Adrenal gland (tissue), 12 donors: ENCODE measurements around the gene PLAC8L1. TPM values are rescaled to one million over a fixed set of nuclear protein-coding genes. Genes with fewer than 3 reads are reported as not detected.
"Not testable (repeated sequence)": the region's sequence is repeated elsewhere in the genome, so short reads cannot be mapped to it uniquely, and the experiment has no call there.

Experiments used
- DNase-seq, 7 donors: peaks; one replicate each; pipeline ENCODE4 v3.0.0-alpha.2; 2019 to 2020
- H3K27ac ChIP-seq, 5 donors: fragments of 200-600 bp; sonication (generic) in 4 of 5; 1 replicate in 3 of 5; 2 replicates in 2 of 5; pipeline versions ENCODE4 v1.5.1 to v1.8.0; 2016 to 2020; ENCODE audit warnings: mild to moderate bottlenecking in 1 of 5
- H3K27me3 ChIP-seq: fragments of 200-600 bp; 2 replicates; pipeline ENCODE4 v1.8.0; 2021
- H3K36me3 ChIP-seq, 2 donors: fragments of 200-600 bp; replicated peaks in 1 of 2; 1 replicate in 1 of 2; 2 replicates in 1 of 2; pipeline versions ENCODE4 v1.5.1 to v1.8.0; 2018 to 2022
- H3K4me1 ChIP-seq, 2 donors: fragments of 200-600 bp; replicated peaks in 1 of 2; 1 replicate in 1 of 2; 2 replicates in 1 of 2; pipeline versions ENCODE4 v1.5.1 to v1.8.0; 2018 to 2021
- H3K4me3 ChIP-seq, 4 donors: fragments of 200-600 bp; sonication (generic) in 3 of 4; one replicate each; pipeline ENCODE4 v1.5.1; 2016 to 2018
- H3K9me3 ChIP-seq, 3 donors: fragments of 200-600 bp; sonication (generic) in 1 of 3; replicated peaks in 1 of 3; 1 replicate in 2 of 3; 2 replicates in 1 of 3; pipeline versions ENCODE4 v1.5.1 to v1.8.0; 2016 to 2021
- POLR2A ChIP-seq, 2 donors: fragments of 450-650 bp; IDR thresholded peaks; one replicate each; pipeline ENCODE4 v1.6.1; 2017; ENCODE audit warnings: antibody characterized with exemption in 2 of 2, mild to moderate bottlenecking in 2 of 2, moderate library complexity in 1 of 2
- WGBS, 4 donors: extraction: QIAGEN DNeasy Blood & Tissue Kit in 2 of 4; methylation state at CpG; one replicate each; pipeline versions ENCODE4 v1.1.5 to v1.1.7; 2013 to 2017; 5-methylcytosine and 5-hydroxymethylcytosine counted together
- intact Hi-C, 2 donors: fragments of 100-400 bp; cut with DNase I; formaldehyde crosslinking; loops; one replicate each; pipeline versions ENCODE4 v1.14.1 to v1.15.0; 2022 to 2023
- polyA plus RNA-seq, 3 donors: library from polyadenylated mRNA; stranded (reverse); fragments of 200-250 nt in 2 of 3; fragments of 350-450 nt in 1 of 3; fragmentation: Illumina TruSeq in 1 of 3; extraction: RNeasy Lipid Tissue Mini Kit (QIAGEN cat#74804) in 1 of 3; gene quantifications; one replicate each; pipeline ENCODE4 v1.2.3, GENCODE V29; 2013 to 2014
- total RNA-seq, 9 donors: library from RNA; depleted of rRNA in 4 of 9; stranded (reverse); fragments of >200 nt in 4 of 9; fragments of 120-200 nt in 1 of 9; fragmentation: NEBNext Ultra II Directional in 1 of 9; extraction: Animal tissue kit (Norgen Biotek cat#: 25700) in 1 of 9; gene quantifications; one replicate each; pipeline versions ENCODE4 v1.1.0 to v1.2.4, GENCODE V29; 2013 to 2023
- TF ChIP-seq, protein P1 (sequence below), 6 experiments: fragments of 450-650 bp in 4 of 6; fragments of 200-600 bp in 2 of 6; sonication (generic) in 1 of 6; IDR thresholded peaks; 1 replicate in 5 of 6; 2 replicates in 1 of 6; pipeline versions ENCODE4 v1.5.1 to v1.8.0; 2016 to 2021; ENCODE audit warnings: antibody characterized with exemption in 6 of 6, mild to moderate bottlenecking in 2 of 6, moderate library complexity in 1 of 6
- donor health status: healthy with polysubstance abuse.
- donor health status: Bipolar disorder and iron deficiency.
- donor health status: DM: yes; HTN: yes; CAD: no.
- donor health status: DM: no; HTN: no; CAD: no.
- donor health status: DM: no; HTN: no; CAD: no.
- donor health status: DM: yes; HTN: yes; CAD: no.

The PLAC8L1 gene
- total and polyA plus RNA-seq, 12 donors, result 0.37 to 1.2 (median 0.97) TPM; not detected in 7

DNA sequence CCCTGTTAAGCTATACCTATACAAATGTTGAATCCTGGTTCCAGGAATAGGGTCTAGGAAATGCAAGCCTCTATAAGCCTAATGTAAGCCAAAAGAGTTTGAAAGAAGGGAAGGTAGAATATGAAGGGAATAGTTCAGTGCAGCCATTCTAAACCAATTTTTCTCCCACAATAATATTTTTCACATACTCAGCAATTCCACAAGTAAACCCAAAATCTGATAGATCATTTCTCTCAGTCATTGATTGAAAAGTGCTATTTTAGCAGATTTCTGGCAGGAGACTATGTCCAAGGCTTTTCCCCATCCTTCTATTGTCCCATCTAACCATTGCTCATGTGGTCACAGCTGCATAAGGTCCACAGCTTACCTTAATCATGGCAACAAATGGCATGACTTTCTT lies 20.7 kb upstream of the PLAC8L1 start:
- no peak for DNase-seq
- Histone ChIP-seq H3K36me3 (peaks cover 0 to 73% of the 10 kb centered on the region in 2 donors), H3K4me1 (no peaks in the 10 kb centered on the region), H3K27me3 (no peaks in the 10 kb centered on the region), H3K27ac (no peak overlapping the region), H3K4me3 (no peak overlapping the region), H3K9me3 (no peaks in the 10 kb centered on the region)
- intact Hi-C loops, result no loop called here
- TF ChIP-seq, protein P1, sequence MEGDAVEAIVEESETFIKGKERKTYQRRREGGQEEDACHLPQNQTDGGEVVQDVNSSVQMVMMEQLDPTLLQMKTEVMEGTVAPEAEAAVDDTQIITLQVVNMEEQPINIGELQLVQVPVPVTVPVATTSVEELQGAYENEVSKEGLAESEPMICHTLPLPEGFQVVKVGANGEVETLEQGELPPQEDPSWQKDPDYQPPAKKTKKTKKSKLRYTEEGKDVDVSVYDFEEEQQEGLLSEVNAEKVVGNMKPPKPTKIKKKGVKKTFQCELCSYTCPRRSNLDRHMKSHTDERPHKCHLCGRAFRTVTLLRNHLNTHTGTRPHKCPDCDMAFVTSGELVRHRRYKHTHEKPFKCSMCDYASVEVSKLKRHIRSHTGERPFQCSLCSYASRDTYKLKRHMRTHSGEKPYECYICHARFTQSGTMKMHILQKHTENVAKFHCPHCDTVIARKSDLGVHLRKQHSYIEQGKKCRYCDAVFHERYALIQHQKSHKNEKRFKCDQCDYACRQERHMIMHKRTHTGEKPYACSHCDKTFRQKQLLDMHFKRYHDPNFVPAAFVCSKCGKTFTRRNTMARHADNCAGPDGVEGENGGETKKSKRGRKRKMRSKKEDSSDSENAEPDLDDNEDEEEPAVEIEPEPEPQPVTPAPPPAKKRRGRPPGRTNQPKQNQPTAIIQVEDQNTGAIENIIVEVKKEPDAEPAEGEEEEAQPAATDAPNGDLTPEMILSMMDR (IDR thresholded peaks at IDR 0.05), result no peak
- no peak for TF ChIP-seq POLR2A (IDR thresholded peaks at IDR 0.05)

DNA sequence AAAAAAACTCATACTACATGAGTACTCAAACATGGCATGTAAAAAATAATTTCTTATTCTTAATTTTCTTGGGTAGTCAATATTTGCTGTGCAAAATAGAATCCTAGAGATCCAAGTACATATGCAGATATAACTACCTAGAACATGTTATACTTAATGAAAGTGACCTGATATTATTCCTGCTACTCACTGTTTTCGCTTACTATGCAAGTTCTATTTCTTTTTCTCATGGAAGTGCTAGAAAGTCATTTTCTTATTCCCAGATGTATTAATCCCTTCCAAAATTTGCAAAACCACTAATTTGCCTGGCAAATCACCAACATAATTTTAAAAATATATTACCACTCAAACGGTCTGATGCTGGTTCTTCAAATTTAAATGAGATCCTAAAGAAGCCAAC lies 19.2 kb upstream of the PLAC8L1 start:
- Histone ChIP-seq H3K4me1 (no peaks in the 10 kb centered on the region), H3K27ac (no peak overlapping the region), H3K36me3 (peaks cover 0 to 79% of the 10 kb centered on the region in 2 donors), H3K27me3 (no peaks in the 10 kb centered on the region), H3K4me3 (no peak overlapping the region), H3K9me3 (no peaks in the 10 kb centered on the region)
- intact Hi-C loops, result no loop called here
- TF ChIP-seq, protein P1 (IDR thresholded peaks at IDR 0.05), result no peak
- TF ChIP-seq POLR2A (IDR thresholded peaks at IDR 0.05), result no peak
- 67 to 83% (median 81%) methylated on average over 2 of the region's 2 CpGs for WGBS, 4 donors
- no peak for DNase-seq

DNA sequence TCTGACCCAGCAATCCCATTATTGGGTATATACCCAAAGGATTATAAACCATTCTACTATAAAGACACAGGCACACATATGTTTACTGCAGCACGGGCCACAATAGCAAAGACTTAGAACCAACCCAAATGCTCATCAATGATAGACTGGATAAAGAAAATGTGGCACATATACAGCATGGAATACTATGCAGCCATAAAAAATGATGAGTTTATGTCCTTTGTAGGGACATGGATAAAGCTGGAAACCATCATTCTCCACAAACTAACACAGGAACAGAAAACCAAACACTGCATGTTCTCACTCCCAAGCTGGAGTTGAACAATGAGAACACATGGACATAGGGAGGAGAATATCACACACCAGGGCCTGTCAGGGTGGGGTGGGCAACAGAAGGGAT lies 16.1 kb upstream of the PLAC8L1 start:
- H3K27me3 ChIP-seq, intact Hi-C loops, H3K4me3 ChIP-seq, H3K9me3 ChIP-seq, H3K27ac ChIP-seq, H3K4me1 ChIP-seq, DNase-seq: not testable (repeated sequence)
- 100% methylated on average over 1 of the region's 1 CpG for WGBS, 4 donors
- H3K36me3 ChIP-seq, result peaks cover 0 to 69% of the 10 kb centered on the region in 2 donors

DNA sequence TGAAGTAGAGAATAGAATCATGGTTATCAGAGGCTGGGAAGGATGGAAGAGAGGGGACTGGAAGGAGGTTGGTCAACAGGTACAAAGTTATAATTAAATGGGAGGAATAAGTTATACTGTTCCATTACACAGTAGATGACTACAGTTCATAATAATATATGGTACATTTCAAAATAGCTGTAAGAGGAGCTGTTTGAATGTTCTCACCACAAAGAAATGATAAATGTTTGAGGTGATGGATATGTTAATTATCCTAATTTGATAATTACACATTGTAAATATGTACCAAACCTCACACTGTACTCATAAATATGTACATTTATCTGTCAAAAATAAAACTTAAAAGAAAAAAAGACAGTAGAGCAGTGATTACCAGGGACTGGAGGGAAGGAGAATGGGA lies 12.9 kb upstream of the PLAC8L1 start:
- Histone ChIP-seq H3K4me1 (no peaks in the 10 kb centered on the region), H3K36me3 (peaks cover 0 to 54% of the 10 kb centered on the region in 2 donors), H3K27ac (no peak overlapping the region), H3K4me3 (no peak overlapping the region), H3K27me3 (no peaks in the 10 kb centered on the region), H3K9me3 (no peaks in the 10 kb centered on the region)
- no peak for TF ChIP-seq POLR2A (IDR thresholded peaks at IDR 0.05)
- TF ChIP-seq, protein P1 (IDR thresholded peaks at IDR 0.05), result no peak
- no peak for DNase-seq
- intact Hi-C loops, result no loop called here

DNA sequence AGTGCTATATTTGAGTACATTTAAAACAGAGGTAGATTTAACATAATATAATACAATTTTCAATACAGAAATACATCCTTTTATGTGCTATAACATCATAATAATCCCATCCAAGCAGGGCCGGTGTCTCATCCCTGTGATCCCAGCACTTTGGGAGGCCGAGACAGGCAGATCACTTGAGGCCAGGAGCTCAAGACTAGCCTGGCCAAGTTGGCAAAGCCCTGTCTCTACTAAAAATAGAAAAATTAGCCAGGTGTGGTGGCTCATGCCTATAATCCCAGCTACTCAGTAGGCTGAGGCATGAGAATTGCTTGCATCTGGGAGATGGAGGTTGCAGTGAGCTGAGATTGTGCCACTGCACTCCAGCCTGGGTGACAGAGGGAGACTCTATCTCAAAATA lies 11.8 kb upstream of the PLAC8L1 start:
- 97 to 100% (median 100%) methylated on average over 2 of the region's 2 CpGs for WGBS, 4 donors
- DNase-seq, H3K4me3 ChIP-seq, intact Hi-C loops, H3K27me3 ChIP-seq, H3K9me3 ChIP-seq, H3K4me1 ChIP-seq, H3K27ac ChIP-seq: not testable (repeated sequence)
- H3K36me3 ChIP-seq, result peaks cover 0 to 54% of the 10 kb centered on the region in 2 donors
